GM12878 (cell line): ENCODE data around the gene ICA1L. TPM values are rescaled to one million over a fixed set of nuclear protein-coding genes. Genes with fewer than 3 reads are reported as not detected.

Source experiments
- ATAC-seq: fragments of 200-7000 bp; cut with Tn5 transposase; 3 replicates; pipeline ENCODE4 v1.9.1; 2020; ENCODE audit warnings: mild to moderate bottlenecking, moderate library complexity
- BruUV-seq: library from RNA; stranded (reverse); fragments of 400-500 nt; replicated peaks from 2 replicates; lab custom pipeline; 2021; lab: Mats Ljungman, UMichigan
- CTCF ChIA-PET: fragments of 300-600 bp; sonication (Branson Sonifier 250); formaldehyde crosslinking; extraction: SDS; loops from one replicate; lab custom pipeline; 2021; ENCODE audit warnings: inconsistent platforms; lab: Yijun Ruan, JAX
- POLR2A ChIA-PET: fragments of 350-600 bp; formaldehyde crosslinking; extraction: SDS; loops from one replicate; lab custom pipeline; 2021; ENCODE audit warnings: inconsistent platforms; lab: Charles Lee
- RAD21 ChIA-PET: fragments of 300-600 bp; sonication (Branson Sonifier 250); formaldehyde crosslinking; loops from one replicate; lab custom pipeline; 2023; ENCODE audit warnings: antibody characterized with exemption; ENCODE audit not compliant: unreplicated experiment; lab: Charles Lee
- SMC1A ChIA-PET: fragments of 300-600 bp; sonication (Branson Sonifier 250); formaldehyde crosslinking; loops from one replicate; lab custom pipeline; 2023; ENCODE audit not compliant: unreplicated experiment, uncharacterized antibody; lab: Charles Lee
- DNase-seq: peaks from one replicate; pipeline ENCODE4 v3.0.0-alpha.2; 2011; ENCODE audit warnings: low read depth, low spot score
- FAIRE-seq: peaks from 3 replicates; lab custom pipeline; 2011; peaks lifted over from hg19 to GRCh38; lab: Jason Lieb, UNC
- H2AFZ ChIP-seq: 2 replicates; pipeline ENCODE4 v1.6.0; 2011; ENCODE audit warnings: low read depth, low read length, control low read depth; ENCODE audit not compliant: control insufficient read depth
- H3K27ac ChIP-seq: 2 replicates; pipeline ENCODE4 v1.5.1; 2011; ENCODE audit warnings: control low read depth; ENCODE audit not compliant: control insufficient read depth, insufficient read depth
- H3K27me3 ChIP-seq, 2 experiments: replicated peaks in 1 of 2; 2 replicates each; pipeline versions ENCODE4 v1.6.0 to v1.6.1; 2011; ENCODE audit warnings: low read length in 1 of 2; ENCODE audit not compliant: control insufficient read depth in 2 of 2, insufficient read depth in 2 of 2
- H3K36me3 ChIP-seq, 2 experiments: 2 replicates each; pipeline ENCODE4 v1.5.1; 2011; ENCODE audit warnings: low read length in 1 of 2; ENCODE audit not compliant: control insufficient read depth in 2 of 2, insufficient read depth in 2 of 2
- H3K4me1 ChIP-seq: 2 replicates; pipeline ENCODE4 v1.6.1; 2011; ENCODE audit warnings: mild to moderate bottlenecking, low read length, moderate library complexity, mixed read lengths; ENCODE audit not compliant: control insufficient read depth, insufficient read depth
- H3K4me2 ChIP-seq: 2 replicates; pipeline ENCODE4 v1.6.0; 2011; ENCODE audit warnings: control low read depth; ENCODE audit not compliant: control insufficient read depth, insufficient read depth
- H3K4me3 ChIP-seq: fragments of 200-600 bp; sonication (generic); 2 replicates; pipeline ENCODE4 v1.5.1; 2016
- H3K79me2 ChIP-seq: 2 replicates; pipeline ENCODE4 v1.6.0; 2011; ENCODE audit warnings: low read length; ENCODE audit not compliant: control insufficient read depth, insufficient read depth
- H3K9ac ChIP-seq: 2 replicates; pipeline ENCODE4 v1.8.0; 2011; ENCODE audit warnings: low read length, control low read depth, mixed read lengths; ENCODE audit not compliant: control insufficient read depth, insufficient read depth
- H3K9me3 ChIP-seq: replicated peaks from 3 replicates; pipeline ENCODE4 v1.5.1; 2011; ENCODE audit warnings: mild to moderate bottlenecking, low read length; ENCODE audit not compliant: control insufficient read depth, insufficient read depth
- H4K20me1 ChIP-seq: 2 replicates; pipeline ENCODE4 v1.6.0; 2011; ENCODE audit not compliant: control insufficient read depth, insufficient read depth
- BMI1 ChIP-seq: fragments of 450-650 bp; IDR thresholded peaks from 2 replicates; pipeline ENCODE4 v1.6.1; 2016; ENCODE audit warnings: mild to moderate bottlenecking, moderate library complexity, borderline replicate concordance
- BRCA1 ChIP-seq: IDR thresholded peaks from 2 replicates; pipeline ENCODE4 v1.6.1; 2011; ENCODE audit warnings: low read depth, low read length, improper control_type of control experiment
- HSF1 ChIP-seq: fragments of 150-350 bp; IDR thresholded peaks from 2 replicates; pipeline ENCODE4 v1.6.1; 2014; ENCODE audit warnings: mild to moderate bottlenecking, low read depth, low read length
- MLLT1 ChIP-seq: fragments of 450-650 bp; IDR thresholded peaks from 2 replicates; pipeline ENCODE4 v1.6.1; 2016; ENCODE audit warnings: mild to moderate bottlenecking
- NRF1 ChIP-seq: conservative IDR thresholded peaks from 2 replicates; pipeline ENCODE4 v1.6.1; 2011; ENCODE audit warnings: mild to moderate bottlenecking, low read depth, low read length, improper control_type of control experiment
- WGBS: methylation state at CpG from one replicate; pipeline ENCODE4 v1.1.6; 2016; ENCODE audit warnings: low lambda C conversion rate; ENCODE audit not compliant: insufficient replicate concordance, insufficient coverage; ENCODE audit errors: missing lambda C conversion rate; 5-methylcytosine and 5-hydroxymethylcytosine counted together
- in situ Hi-C: fragments of 300-500 bp; cut with MboI; formaldehyde crosslinking; loops from 9 replicates; pipeline ENCODE4 v1.14.3; 2018; ENCODE audit warnings: mixed read lengths
- intact Hi-C: fragments of 100-400 bp; cut with micrococcal nuclease; formaldehyde crosslinking; loops from one replicate; pipeline ENCODE4 v1.14.2; 2022; ENCODE audit not compliant: unreplicated experiment
- polyA plus RNA-seq, 11 experiments: library from polyadenylated mRNA; depleted of rRNA in 4 of 11; unstranded in 6 of 11; stranded (reverse) in 5 of 11; fragments of >200 nt; fragmentation: Nextera tagmentation in 4 of 11; fragmentation: Illumina TruSeq in 1 of 11; extraction: Ambion mirVana in 4 of 11; extraction: Trizol in 1 of 11; gene quantifications; 1 replicate in 1 of 11; 2 replicates in 10 of 11; pipeline versions ENCODE4 v1.2.1 to v1.2.3, GENCODE V29; 2011 to 2016; ENCODE audit warnings: inconsistent platforms in 2 of 11, missing spikeins in 2 of 11, low read depth in 1 of 11
- total RNA-seq, 4 experiments: library from RNA; depleted of rRNA in 3 of 4; stranded (reverse); fragments of >200 nt in 3 of 4; fragmentation: Illumina TruSeq in 1 of 4; extraction: Trizol in 1 of 4; gene quantifications; 2 replicates each; pipeline versions ENCODE4 v1.2.1 to v1.2.3, GENCODE V29; 2013 to 2021

Gene ICA1L
- total and polyA plus RNA-seq, 10 of the 15 experiments (the other 5 are each of a cell fraction or from before 2014, with no cell fraction given) = 0.85 to 7.4 (median 3.6) TPM

- no TSS peak for BruUV-seq
- 88% methylated on average over 4 of the region's 4 CpGs for WGBS
- Histone ChIP-seq H3K9me3 (no peaks in the 10 kb centered on the region), H3K4me1 (no peaks in the 10 kb centered on the region), H3K36me3 (peaks cover 5 to 9% of the 10 kb centered on the region in 2 experiments), H2AFZ (no peak overlapping the region), H3K79me2 (no peaks in the 10 kb centered on the region), H4K20me1 (no peaks in the 10 kb centered on the region), H3K4me2 (no peak overlapping the region), H3K9ac (no peak overlapping the region), H3K27ac (no peak overlapping the region), H3K27me3 (no peaks in the 10 kb centered on the region), H3K4me3 (no peak overlapping the region)
- DNase-seq (no peak), FAIRE-seq (no peak), ATAC-seq (no peak)
- in situ Hi-C loops = no loop called here
- no peak for TF ChIP-seq MLLT1
- no peak for TF ChIP-seq BRCA1
- no peak for TF ChIP-seq BMI1
- TF ChIP-seq HSF1 = no peak
- no peak for TF ChIP-seq NRF1
- ChIA-PET SMC1A (interaction anchor here (1.0 kb wide), 1 partner anchor 30 kb away, joined by 3 read pairs; the partner anchor contains the start of gene WDR12), POLR2A (no interaction called here), RAD21 (no interaction called here), CTCF (interaction anchor here (1.1 kb wide), 1 partner anchor 72 kb away, joined by 4 read pairs; no protein-coding TSS in a partner anchor)
- intact Hi-C loops = no loop called here
Observed at GRCh38 chr2:202881570-202881969, 10.0 kb upstream of the ICA1L start.
